HepG2 (cell line): ENCODE measurements around the gene MORC1. TPM values are rescaled to one million over a fixed set of nuclear protein-coding genes. Genes with fewer than 3 reads are reported as not detected.

Source experiments
- ATAC-seq: fragments of 200-7000 bp; cut with Tn5 transposase; 3 replicates; pipeline ENCODE4 v1.9.1; 2020; ENCODE audit warnings: mild to moderate bottlenecking, moderate library complexity
- BruUV-seq: library from RNA; stranded (reverse); fragments of 400-500 nt; replicated peaks from 2 replicates; lab custom pipeline; 2021; lab: Mats Ljungman, UMichigan
- CTCF ChIA-PET: fragments of 300-600 bp; formaldehyde crosslinking; extraction: SDS; loops from one replicate; lab custom pipeline; 2021; ENCODE audit warnings: low total read pairs, inconsistent platforms, low intra/inter-chr PET ratio; lab: Yijun Ruan, JAX
- POLR2A ChIA-PET: fragments of 350-600 bp; sonication (Branson Sonifier 250); formaldehyde crosslinking; loops from one replicate; lab custom pipeline; 2020; ENCODE audit warnings: antibody characterized with exemption, inconsistent platforms; lab: Yijun Ruan, JAX
- DNase-seq: peaks from one replicate; pipeline ENCODE4 v3.0.0-alpha.2; 2015; ENCODE audit warnings: low spot score
- FAIRE-seq: peaks from 3 replicates; lab custom pipeline; 2011; peaks lifted over from hg19 to GRCh38; lab: Jason Lieb, UNC
- H2AFZ ChIP-seq: one replicate; pipeline ENCODE4 v1.6.1; 2011; ENCODE audit warnings: low read length, inconsistent platforms
- H3K27ac ChIP-seq: fragments of 300-600 bp; 3 replicates; pipeline ENCODE4 v1.8.0; 2011; ENCODE audit warnings: mixed run types, mild to moderate bottlenecking, mixed read lengths, low read length, inconsistent platforms; ENCODE audit not compliant: insufficient read depth; ENCODE audit errors: extremely low read length
- H3K27me3 ChIP-seq, 2 experiments: fragments of 200-600 bp in 1 of 2; 2 replicates in 1 of 2; 3 replicates in 1 of 2; pipeline versions ENCODE4 v1.6.0 to v1.8.0; 2011; ENCODE audit warnings: low read length in 2 of 2, mild to moderate bottlenecking in 2 of 2, moderate library complexity in 2 of 2, inconsistent platforms in 1 of 2; ENCODE audit not compliant: insufficient read depth in 2 of 2, control insufficient read depth in 1 of 2
- H3K36me3 ChIP-seq, 2 experiments: fragments of 200-600 bp in 1 of 2; replicated peaks in 1 of 2; 2 replicates in 1 of 2; 3 replicates in 1 of 2; pipeline versions ENCODE4 v1.5.1 to v1.8.0; 2011; ENCODE audit warnings: low read length in 2 of 2, inconsistent platforms in 1 of 2; ENCODE audit not compliant: insufficient read depth in 2 of 2, control insufficient read depth in 1 of 2
- H3K4me1 ChIP-seq: 2 replicates; pipeline ENCODE4 v1.5.1; 2012; ENCODE audit warnings: low read length, inconsistent platforms; ENCODE audit not compliant: insufficient read depth
- H3K4me2 ChIP-seq: 2 replicates; pipeline ENCODE4 v1.6.0; 2011; ENCODE audit warnings: low read depth, low read length, inconsistent platforms
- H3K4me3 ChIP-seq, 3 experiments: fragments of 200-600 bp in 1 of 3; sonication (generic), shearing (Covaris generic) in 1 of 3; replicated peaks in 1 of 3; 2 replicates each; pipeline ENCODE4 v1.5.1; 2011 to 2016; ENCODE audit warnings: low read length in 3 of 3, inconsistent platforms in 2 of 3, low read depth in 2 of 3, mild to moderate bottlenecking in 2 of 3, control low read depth in 1 of 3, mixed read lengths in 1 of 3; ENCODE audit not compliant: insufficient read depth in 1 of 3
- H3K79me2 ChIP-seq: one replicate; pipeline ENCODE4 v1.6.1; 2011; ENCODE audit warnings: low read length, inconsistent platforms; ENCODE audit not compliant: insufficient read depth
- H3K9ac ChIP-seq: 2 replicates; pipeline ENCODE4 v1.6.0; 2011; ENCODE audit warnings: mild to moderate bottlenecking, low read depth, low read length, inconsistent platforms; ENCODE audit not compliant: insufficient read depth
- H3K9me3 ChIP-seq: 2 replicates; pipeline ENCODE4 v1.5.1; 2012; ENCODE audit warnings: mild to moderate bottlenecking, low read length
- H4K20me1 ChIP-seq: 2 replicates; pipeline ENCODE4 v1.6.0; 2011; ENCODE audit warnings: inconsistent platforms, mild to moderate bottlenecking, low read length, moderate library complexity; ENCODE audit not compliant: insufficient read depth
- CREB1 ChIP-seq, 2 experiments: fragments of 450-650 bp in 1 of 2; IDR thresholded peaks; 2 replicates each; pipeline ENCODE4 v1.6.1; 2016 to 2017; ENCODE audit warnings: control low read depth in 1 of 2, mild to moderate bottlenecking in 1 of 2, missing compliant biosample characterization in 1 of 2, missing genetic modification characterization in 1 of 2
- FUBP1 ChIP-seq: sonication (generic); formaldehyde crosslinking; IDR thresholded peaks from 2 replicates; pipeline ENCODE4 v1.5.1; 2020; ENCODE audit warnings: missing genetic modification reagents, mild to moderate bottlenecking, borderline replicate concordance
- HMGXB4 ChIP-seq, 2 experiments: sonication (generic) in 1 of 2; formaldehyde crosslinking in 1 of 2; IDR thresholded peaks; 2 replicates each; pipeline versions ENCODE4 v1.4.0 to v1.6.1; 2018 to 2020; ENCODE audit warnings: missing genetic modification reagents in 2 of 2, borderline replicate concordance in 1 of 2, low read depth in 1 of 2, mild to moderate bottlenecking in 1 of 2, missing biosample characterization in 1 of 2
- KLF11 ChIP-seq: IDR thresholded peaks from 2 replicates; pipeline ENCODE4 v1.6.1; 2016; ENCODE audit warnings: missing compliant biosample characterization
- KLF12 ChIP-seq: sonication (generic); formaldehyde crosslinking; IDR thresholded peaks from 2 replicates; pipeline ENCODE4 v1.4.0; 2020; ENCODE audit warnings: missing genetic modification reagents, borderline replicate concordance
- PAXIP1 ChIP-seq: sonication (generic); formaldehyde crosslinking; conservative IDR thresholded peaks from 2 replicates; pipeline ENCODE4 v1.4.0; 2020; ENCODE audit warnings: mild to moderate bottlenecking, missing genetic modification reagents, moderate library complexity
- POLR2G ChIP-seq: fragments of 200-400 bp; formaldehyde crosslinking; IDR thresholded peaks from 2 replicates; pipeline ENCODE4 v1.6.1; 2018; ENCODE audit warnings: mild to moderate bottlenecking, low read depth, low read length, moderate library complexity
- RELA ChIP-seq: sonication (generic); formaldehyde crosslinking; IDR thresholded peaks from 2 replicates; pipeline ENCODE4 v1.4.0; 2020; ENCODE audit warnings: missing genetic modification reagents
- SCMH1 ChIP-seq: sonication (generic); formaldehyde crosslinking; IDR thresholded peaks from 2 replicates; pipeline ENCODE4 v1.9.0; 2021; ENCODE audit warnings: missing genetic modification reagents, mild to moderate bottlenecking, borderline replicate concordance
- SMAD9 ChIP-seq: sonication (generic); formaldehyde crosslinking; IDR thresholded peaks from 2 replicates; pipeline ENCODE4 v1.5.1; 2020; ENCODE audit warnings: mild to moderate bottlenecking, missing genetic modification reagents
- TEAD2 ChIP-seq: sonication (generic); formaldehyde crosslinking; IDR thresholded peaks from 2 replicates; pipeline ENCODE4 v1.9.0; 2021; ENCODE audit warnings: missing genetic modification reagents
- ZBTB14 ChIP-seq: sonication (generic); formaldehyde crosslinking; IDR thresholded peaks from 2 replicates; pipeline ENCODE4 v1.4.0; 2020; ENCODE audit warnings: missing genetic modification reagents
- ZNF577 ChIP-seq: sonication (generic); formaldehyde crosslinking; IDR thresholded peaks from 2 replicates; pipeline ENCODE4 v1.4.0; 2020; ENCODE audit warnings: mild to moderate bottlenecking, low read depth, missing genetic modification reagents, borderline replicate concordance
- ZNF615 ChIP-seq: sonication (generic); formaldehyde crosslinking; IDR thresholded peaks from 2 replicates; pipeline ENCODE4 v1.5.0; 2020; ENCODE audit warnings: mild to moderate bottlenecking, missing genetic modification reagents, borderline replicate concordance
- ZNF740 ChIP-seq: sonication (generic); formaldehyde crosslinking; IDR thresholded peaks from 2 replicates; pipeline ENCODE4 v1.4.0; 2020; ENCODE audit warnings: missing genetic modification reagents
- ZNF773 ChIP-seq: sonication (generic); formaldehyde crosslinking; IDR thresholded peaks from 2 replicates; pipeline ENCODE4 v1.4.0; 2020; ENCODE audit warnings: missing genetic modification reagents, borderline replicate concordance
- WGBS: methylation state at CpG from one replicate; pipeline ENCODE4 v1.1.6; 2017; ENCODE audit warnings: low lambda C conversion rate; 5-methylcytosine and 5-hydroxymethylcytosine counted together
- in situ Hi-C: cut with HindIII; loops from 2 replicates; pipeline ENCODE4 v1.10.0; 2017; ENCODE audit warnings: low pct_unique_long_range_greater_than_20kb; ENCODE audit not compliant: extremely low pct_ligation_motif_present
- intact Hi-C: fragments of 100-400 bp; cut with micrococcal nuclease; formaldehyde crosslinking; loops from one replicate; pipeline ENCODE4 v1.10.0; 2022; ENCODE audit not compliant: unreplicated experiment
- polyA plus RNA-seq, 8 experiments: library from polyadenylated mRNA; depleted of rRNA in 3 of 8; stranded (reverse) in 7 of 8; unstranded in 1 of 8; fragments of >200 nt; fragmentation: Illumina TruSeq in 4 of 8; extraction: Trizol in 4 of 8; gene quantifications; 2 replicates each; pipeline versions ENCODE4 v1.2.1 to v1.2.3, GENCODE V29; 2011 to 2016; ENCODE audit warnings: low read depth in 4 of 8, missing spikeins in 1 of 8, mixed read lengths in 1 of 8; ENCODE audit not compliant: insufficient read depth in 1 of 8
- total RNA-seq, 5 experiments: library from RNA; depleted of rRNA; stranded (reverse); fragments of >200 nt; fragmentation: Illumina TruSeq; extraction: Trizol; gene quantifications; 2 replicates each; pipeline ENCODE4 v1.2.3, GENCODE V29; 2016; ENCODE audit warnings: low read depth in 1 of 5

Gene MORC1
- total and polyA plus RNA-seq, 2 of the 13 experiments (the other 11 are each of a cell fraction or from before 2014, with no cell fraction given) = not detected

- BruUV-seq = no TSS peak
- no peak for FAIRE-seq
- Histone ChIP-seq H3K9me3 (no peaks in the 10 kb centered on the region), H4K20me1 (no peaks in the 10 kb centered on the region), H3K4me2 (no peak overlapping the region), H3K27me3 (no peaks in the 10 kb centered on the region), H3K4me1 (no peaks in the 10 kb centered on the region), H3K36me3 (no peaks in the 10 kb centered on the region), H2AFZ (no peak overlapping the region), H3K27ac (no peak overlapping the region), H3K79me2 (no peaks in the 10 kb centered on the region), H3K4me3 (no peak overlapping the region), H3K9ac (no peak overlapping the region)
- ChIA-PET POLR2A (no interaction called here), CTCF (no interaction called here)
- no peak for DNase-seq
- no peak for ATAC-seq
- intact Hi-C loops (no loop called here), in situ Hi-C loops (no loop called here)
- 79% methylated on average over 2 of the region's 2 CpGs for WGBS
- TF ChIP-seq ZNF740 = no peak
- no peak for TF ChIP-seq TEAD2 (CRISPR knock-in tag)
- no peak for TF ChIP-seq ZNF773
- no peak for TF ChIP-seq FUBP1 (CRISPR knock-in tag)
- no peak for TF ChIP-seq KLF12 (CRISPR knock-in tag)
- no peak for TF ChIP-seq RELA
- TF ChIP-seq POLR2G = no peak
- TF ChIP-seq HMGXB4 (CRISPR knock-in tag; IDR thresholded peaks at IDR 0.05; ENCODE audit: borderline replicate concordance in 1 of 2, low read depth in 1 of 2) = no peak
- TF ChIP-seq SCMH1 (CRISPR knock-in tag) = no peak
- no peak for TF ChIP-seq SMAD9 (CRISPR knock-in tag)
- TF ChIP-seq ZNF615 (CRISPR knock-in tag) = no peak
- no peak for TF ChIP-seq PAXIP1 (CRISPR knock-in tag)
- TF ChIP-seq ZBTB14 (CRISPR knock-in tag) = no peak
- no peak for TF ChIP-seq CREB1 (IDR thresholded peaks at IDR 0.05)
- TF ChIP-seq CREB1 (CRISPR knock-in tag; IDR thresholded peaks at IDR 0.05) = no peak
- TF ChIP-seq KLF11 (CRISPR knock-in tag) = no peak
- TF ChIP-seq ZNF577 (CRISPR knock-in tag) = no peak
Observed at GRCh38 chr3:109116031-109116430, 1.9 kb downstream of the MORC1 start.
